NCI-H524 treated with DMSO at 0.1 percent for 48 hours (cell line): ENCODE data around the gene TTC12.

Source experiments
- DNase-seq: peaks from one replicate; lab custom pipeline; 2025; lab: John Stamatoyannopoulos, UW

TTC12 gene

GRCh38 chr11:113329725-113330124 lies 15.3 kb downstream of the TTC12 start:
- DNase-seq, result no peak

GRCh38 chr11:113331441-113331840 lies 17.1 kb downstream of the TTC12 start:
- DNase-seq, result peak; percentile 77

GRCh38 chr11:113332023-113332422 lies 17.6 kb downstream of the TTC12 start:
- no peak for DNase-seq

- no peak for DNase-seq
Measured at GRCh38 chr11:113332638-113333329, 18.4 kb downstream of the TTC12 start.

- no peak for DNase-seq
Measured at GRCh38 chr11:113334183-113334582, 19.8 kb downstream of the TTC12 start.

GRCh38 chr11:113338730-113339129 lies 24.3 kb downstream of the TTC12 start:
- no peak for DNase-seq

- no peak for DNase-seq
Measured at GRCh38 chr11:113339929-113340589, 25.7 kb downstream of the TTC12 start.

- no peak for DNase-seq
Measured at GRCh38 chr11:113341388-113342165, 27.2 kb downstream of the TTC12 start.

GRCh38 chr11:113345978-113346377 lies 31.6 kb downstream of the TTC12 start:
- DNase-seq, result no peak

- DNase-seq, result peak; percentile 43
Measured at GRCh38 chr11:113349528-113349927, 35.1 kb downstream of the TTC12 start.

- no peak for DNase-seq
Measured at GRCh38 chr11:113350336-113351067, 36.1 kb downstream of the TTC12 start.

GRCh38 chr11:113351068-113351450 lies 36.7 kb downstream of the TTC12 start:
- no peak for DNase-seq

- DNase-seq, result peak; percentile 55
Measured at GRCh38 chr11:113351480-113351879, 37.1 kb downstream of the TTC12 start.

- no peak for DNase-seq
Measured at GRCh38 chr11:113356203-113356602, 41.8 kb downstream of the TTC12 start.

- DNase-seq, result no peak
Measured at GRCh38 chr11:113363406-113363805, 49.0 kb downstream of the TTC12 start.

GRCh38 chr11:113363996-113364641 lies 49.7 kb downstream of the TTC12 start:
- no peak for DNase-seq

- no peak for DNase-seq
Measured at GRCh38 chr11:113365895-113366294, 51.5 kb downstream of the TTC12 start.

GRCh38 chr11:113369411-113369810 lies 55.0 kb downstream of the TTC12 start:
- DNase-seq, result no peak

GRCh38 chr11:113370634-113371033 lies 56.3 kb downstream of the TTC12 start:
- DNase-seq, result no peak

GRCh38 chr11:113372309-113372708 lies 57.9 kb downstream of the TTC12 start:
- no peak for DNase-seq

- no peak for DNase-seq
Measured at GRCh38 chr11:113373306-113373705, 58.9 kb downstream of the TTC12 start.
